Measurements from ENCODE around the gene CNPPD1.

The CNPPD1 gene

GRCh38 chr2:219159771-219160185 is 16.9 kb downstream of the CNPPD1 start:
- H3K9ac ChIP-seq (ENCODE audit: low read length) = peak overlapping the region; percentile 58
- peaks cover 13% of the 10 kb centered on the region for H3K4me1 ChIP-seq (ENCODE audit: control insufficient read depth, insufficient read depth, low read length)
- H3K4me3 ChIP-seq (ENCODE audit: low read length) = peak overlapping the region; percentile 38
- H3K36me3 ChIP-seq (ENCODE audit: control insufficient read depth, insufficient read depth, low read length) = no peaks in the 10 kb centered on the region
- H3K27me3 ChIP-seq (ENCODE audit: control insufficient read depth, insufficient read depth, low read length) = no peaks in the 10 kb centered on the region
- H3K9me3 ChIP-seq (ENCODE audit: control insufficient read depth, low read length) = no peaks in the 10 kb centered on the region

DNA sequence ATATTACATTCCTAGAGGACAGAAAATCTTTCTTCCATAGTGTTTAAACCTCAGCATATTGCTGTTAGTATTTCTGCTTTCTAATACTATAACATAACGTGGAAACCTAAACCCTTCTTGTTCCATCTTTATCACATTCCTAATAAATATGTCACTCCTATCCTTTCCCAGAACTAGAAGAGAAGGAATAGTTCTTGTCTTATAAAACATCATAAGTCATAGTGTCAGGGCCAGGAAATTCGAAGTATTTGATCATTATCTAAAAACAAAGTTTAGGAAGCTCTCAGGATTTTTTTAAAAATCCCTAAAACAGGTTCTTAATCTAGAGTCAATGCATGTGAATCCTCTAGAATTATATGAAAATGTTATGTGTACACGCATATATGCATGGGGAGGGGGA is 18.1 kb downstream of the CNPPD1 start:
- H3K4me1 ChIP-seq (ENCODE audit: control insufficient read depth, insufficient read depth, low read length) = peaks cover 13% of the 10 kb centered on the region
- no peaks in the 10 kb centered on the region for H3K9me3 ChIP-seq (ENCODE audit: control insufficient read depth, low read length)
- H3K4me3 ChIP-seq (ENCODE audit: low read length) = no peak overlapping the region
- H3K36me3 ChIP-seq (ENCODE audit: control insufficient read depth, insufficient read depth, low read length) = no peaks in the 10 kb centered on the region
- no peaks in the 10 kb centered on the region for H3K27me3 ChIP-seq (ENCODE audit: control insufficient read depth, insufficient read depth, low read length)
- H3K9ac ChIP-seq (ENCODE audit: low read length) = no peak overlapping the region

GRCh38 chr2:219158025-219158424 is 18.7 kb downstream of the CNPPD1 start:
- H3K36me3 ChIP-seq (ENCODE audit: control insufficient read depth, insufficient read depth, low read length) = no peaks in the 10 kb centered on the region
- no peak overlapping the region for H3K9ac ChIP-seq (ENCODE audit: low read length)
- H3K9me3 ChIP-seq (ENCODE audit: control insufficient read depth, low read length) = no peaks in the 10 kb centered on the region
- no peak overlapping the region for H3K4me3 ChIP-seq (ENCODE audit: low read length)
- H3K4me1 ChIP-seq (ENCODE audit: control insufficient read depth, insufficient read depth, low read length) = peaks cover 13% of the 10 kb centered on the region
- no peaks in the 10 kb centered on the region for H3K27me3 ChIP-seq (ENCODE audit: control insufficient read depth, insufficient read depth, low read length)

DNA sequence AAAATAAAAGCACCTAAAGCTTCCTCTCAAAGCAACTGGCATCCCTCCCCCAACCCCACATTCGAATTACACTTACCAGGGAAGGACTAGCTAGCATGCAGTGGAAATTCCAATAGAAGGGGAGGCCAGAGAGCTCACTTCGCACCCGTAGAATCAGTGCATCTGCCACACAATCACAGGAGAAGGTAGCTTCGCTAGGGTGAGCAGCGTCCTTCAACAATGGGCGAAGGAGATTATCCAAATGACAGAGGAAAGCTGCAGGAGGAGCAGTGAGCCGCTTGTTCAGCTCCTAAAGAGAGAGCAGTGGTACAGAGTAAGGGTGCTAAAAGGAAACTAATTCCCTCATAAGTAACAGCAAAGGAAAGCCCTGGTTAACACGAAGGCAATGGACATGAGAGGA is 19.3 kb downstream of the CNPPD1 start:
- peaks cover 13% of the 10 kb centered on the region for H3K4me1 ChIP-seq (ENCODE audit: control insufficient read depth, insufficient read depth, low read length)
- no peak overlapping the region for H3K4me3 ChIP-seq (ENCODE audit: low read length)
- no peaks in the 10 kb centered on the region for H3K36me3 ChIP-seq (ENCODE audit: control insufficient read depth, insufficient read depth, low read length)
- H3K9me3 ChIP-seq (ENCODE audit: control insufficient read depth, low read length) = no peaks in the 10 kb centered on the region
- no peak overlapping the region for H3K9ac ChIP-seq (ENCODE audit: low read length)
- H3K27me3 ChIP-seq (ENCODE audit: control insufficient read depth, insufficient read depth, low read length) = no peaks in the 10 kb centered on the region

- Histone ChIP-seq H3K4me1 (ENCODE audit: control insufficient read depth, insufficient read depth, low read length) (peaks cover 7% of the 10 kb centered on the region), H3K36me3 (ENCODE audit: control insufficient read depth, insufficient read depth, low read length) (no peaks in the 10 kb centered on the region), H3K9me3 (ENCODE audit: control insufficient read depth, low read length) (no peaks in the 10 kb centered on the region), H3K4me3 (ENCODE audit: low read length) (no peak overlapping the region), H3K27me3 (ENCODE audit: control insufficient read depth, insufficient read depth, low read length) (no peaks in the 10 kb centered on the region), H3K9ac (ENCODE audit: low read length) (no peak overlapping the region)
These were observed 21.6 kb downstream of the CNPPD1 start for GRCh38 chr2:219155054-219155644.

- Histone ChIP-seq H3K27me3 (ENCODE audit: control insufficient read depth, insufficient read depth, low read length) (no peaks in the 10 kb centered on the region), H3K9ac (ENCODE audit: low read length) (no peak overlapping the region), H3K4me3 (ENCODE audit: low read length) (no peak overlapping the region), H3K9me3 (ENCODE audit: control insufficient read depth, low read length) (no peaks in the 10 kb centered on the region), H3K4me1 (ENCODE audit: control insufficient read depth, insufficient read depth, low read length) (peaks cover 4% of the 10 kb centered on the region), H3K36me3 (ENCODE audit: control insufficient read depth, insufficient read depth, low read length) (peaks cover 9% of the 10 kb centered on the region)
These were observed 27.1 kb downstream of the CNPPD1 start for GRCh38 chr2:219149667-219150066.

GRCh38 chr2:219142329-219142728 is 34.4 kb downstream of the CNPPD1 start:
- Histone ChIP-seq H3K9me3 (ENCODE audit: control insufficient read depth, low read length) (no peaks in the 10 kb centered on the region), H3K36me3 (ENCODE audit: control insufficient read depth, insufficient read depth, low read length) (peaks cover 9% of the 10 kb centered on the region), H3K4me3 (ENCODE audit: low read length) (no peak overlapping the region), H3K27me3 (ENCODE audit: control insufficient read depth, insufficient read depth, low read length) (no peaks in the 10 kb centered on the region), H3K9ac (ENCODE audit: low read length) (no peak overlapping the region), H3K4me1 (ENCODE audit: control insufficient read depth, insufficient read depth, low read length) (no peaks in the 10 kb centered on the region)

DNA sequence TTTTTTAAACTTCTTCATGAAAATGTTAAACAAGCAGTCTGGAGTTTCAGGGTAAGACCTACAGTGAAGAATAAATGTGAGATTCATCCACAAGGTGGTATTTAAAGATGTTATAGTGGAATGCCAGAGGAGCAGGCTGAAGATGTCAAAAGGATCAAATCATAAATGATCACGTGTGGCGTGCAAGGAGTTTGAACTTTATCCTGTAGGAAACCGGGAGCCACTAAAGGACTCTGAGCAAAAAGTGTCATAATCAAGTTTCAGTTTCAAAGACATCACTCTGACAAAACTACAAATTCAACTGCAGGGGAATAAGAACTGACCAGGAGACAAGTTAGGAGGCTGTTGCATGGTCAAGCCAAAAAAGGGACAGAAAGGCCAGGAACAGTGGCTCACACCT is 36.0 kb downstream of the CNPPD1 start:
- Histone ChIP-seq H3K36me3 (ENCODE audit: control insufficient read depth, insufficient read depth, low read length) (peaks cover 4% of the 10 kb centered on the region), H3K4me3 (ENCODE audit: low read length) (no peak overlapping the region), H3K9ac (ENCODE audit: low read length) (no peak overlapping the region), H3K9me3 (ENCODE audit: control insufficient read depth, low read length) (no peaks in the 10 kb centered on the region), H3K27me3 (ENCODE audit: control insufficient read depth, insufficient read depth, low read length) (no peaks in the 10 kb centered on the region), H3K4me1 (ENCODE audit: control insufficient read depth, insufficient read depth, low read length) (no peaks in the 10 kb centered on the region)

- Histone ChIP-seq H3K36me3 (ENCODE audit: control insufficient read depth, insufficient read depth, low read length) (no peaks in the 10 kb centered on the region), H3K4me3 (ENCODE audit: low read length) (no peak overlapping the region)
These were observed 42.7 kb downstream of the CNPPD1 start for GRCh38 chr2:219133976-219134375.

GRCh38 chr2:219131744-219132143 is 45.0 kb downstream of the CNPPD1 start:
- no peaks in the 10 kb centered on the region for H3K9me3 ChIP-seq (ENCODE audit: control insufficient read depth, low read length)
- H3K4me1 ChIP-seq (ENCODE audit: control insufficient read depth, insufficient read depth, low read length) = peaks cover 22% of the 10 kb centered on the region
- no peaks in the 10 kb centered on the region for H3K36me3 ChIP-seq (ENCODE audit: control insufficient read depth, insufficient read depth, low read length)
- H3K4me3 ChIP-seq (ENCODE audit: low read length) = no peak overlapping the region
- no peak overlapping the region for H3K9ac ChIP-seq (ENCODE audit: low read length)
- no peaks in the 10 kb centered on the region for H3K27me3 ChIP-seq (ENCODE audit: control insufficient read depth, insufficient read depth, low read length)

More at GRCh38 chr2:219133976-219134375, 42.7 kb downstream of the CNPPD1 start:
- no peaks in the 10 kb centered on the region for H3K9me3 ChIP-seq (ENCODE audit: control insufficient read depth, low read length)
- peaks cover under 1% of the 10 kb centered on the region for H3K4me1 ChIP-seq (ENCODE audit: control insufficient read depth, insufficient read depth, low read length)
- no peak overlapping the region for H3K9ac ChIP-seq (ENCODE audit: low read length)
- H3K27me3 ChIP-seq (ENCODE audit: control insufficient read depth, insufficient read depth, low read length) = no peaks in the 10 kb centered on the region

DNA sequence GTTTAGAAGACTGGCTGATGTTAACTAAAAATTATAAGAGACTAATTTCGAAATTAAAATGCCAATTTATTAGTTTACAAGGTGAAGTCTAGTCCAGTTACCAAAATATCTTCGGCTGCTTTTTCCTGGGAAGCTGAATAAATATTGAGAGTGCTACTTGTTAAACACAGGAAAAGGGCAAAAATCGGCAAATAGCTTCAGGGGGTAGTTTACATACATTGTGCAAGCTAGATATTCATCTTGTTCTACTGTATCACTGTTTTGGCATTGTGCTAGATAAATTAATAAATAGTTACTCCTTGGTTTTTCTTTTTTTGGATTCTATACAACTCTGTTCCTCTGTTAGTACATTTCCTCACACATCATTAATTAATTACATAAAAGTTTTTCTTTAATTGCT is 45.4 kb downstream of the CNPPD1 start:
- Histone ChIP-seq H3K4me1 (ENCODE audit: control insufficient read depth, insufficient read depth, low read length) (peaks cover 26% of the 10 kb centered on the region), H3K9ac (ENCODE audit: low read length) (no peak overlapping the region), H3K27me3 (ENCODE audit: control insufficient read depth, insufficient read depth, low read length) (no peaks in the 10 kb centered on the region), H3K4me3 (ENCODE audit: low read length) (no peak overlapping the region), H3K36me3 (ENCODE audit: control insufficient read depth, insufficient read depth, low read length) (no peaks in the 10 kb centered on the region), H3K9me3 (ENCODE audit: control insufficient read depth, low read length) (no peaks in the 10 kb centered on the region)

- Histone ChIP-seq H3K9me3 (ENCODE audit: control insufficient read depth, low read length) (no peaks in the 10 kb centered on the region), H3K36me3 (ENCODE audit: control insufficient read depth, insufficient read depth, low read length) (no peaks in the 10 kb centered on the region), H3K4me1 (ENCODE audit: control insufficient read depth, insufficient read depth, low read length) (peaks cover 44% of the 10 kb centered on the region), H3K4me3 (ENCODE audit: low read length) (no peak overlapping the region), H3K9ac (ENCODE audit: low read length) (no peak overlapping the region), H3K27me3 (ENCODE audit: control insufficient read depth, insufficient read depth, low read length) (no peaks in the 10 kb centered on the region)
These were observed 47.1 kb downstream of the CNPPD1 start for GRCh38 chr2:219129589-219129988.

GRCh38 chr2:219128396-219128795 is 48.3 kb downstream of the CNPPD1 start:
- H3K27me3 ChIP-seq (ENCODE audit: control insufficient read depth, insufficient read depth, low read length) = no peaks in the 10 kb centered on the region
- no peaks in the 10 kb centered on the region for H3K9me3 ChIP-seq (ENCODE audit: control insufficient read depth, low read length)
- no peak overlapping the region for H3K9ac ChIP-seq (ENCODE audit: low read length)
- H3K4me3 ChIP-seq (ENCODE audit: low read length) = no peak overlapping the region
- peaks cover 56% of the 10 kb centered on the region for H3K4me1 ChIP-seq (ENCODE audit: control insufficient read depth, insufficient read depth, low read length)
- H3K36me3 ChIP-seq (ENCODE audit: control insufficient read depth, insufficient read depth, low read length) = no peaks in the 10 kb centered on the region

Data from mucosa of stomach (tissue), 1 donor.